ENCODE measurements around the gene DDAH1.

DNA sequence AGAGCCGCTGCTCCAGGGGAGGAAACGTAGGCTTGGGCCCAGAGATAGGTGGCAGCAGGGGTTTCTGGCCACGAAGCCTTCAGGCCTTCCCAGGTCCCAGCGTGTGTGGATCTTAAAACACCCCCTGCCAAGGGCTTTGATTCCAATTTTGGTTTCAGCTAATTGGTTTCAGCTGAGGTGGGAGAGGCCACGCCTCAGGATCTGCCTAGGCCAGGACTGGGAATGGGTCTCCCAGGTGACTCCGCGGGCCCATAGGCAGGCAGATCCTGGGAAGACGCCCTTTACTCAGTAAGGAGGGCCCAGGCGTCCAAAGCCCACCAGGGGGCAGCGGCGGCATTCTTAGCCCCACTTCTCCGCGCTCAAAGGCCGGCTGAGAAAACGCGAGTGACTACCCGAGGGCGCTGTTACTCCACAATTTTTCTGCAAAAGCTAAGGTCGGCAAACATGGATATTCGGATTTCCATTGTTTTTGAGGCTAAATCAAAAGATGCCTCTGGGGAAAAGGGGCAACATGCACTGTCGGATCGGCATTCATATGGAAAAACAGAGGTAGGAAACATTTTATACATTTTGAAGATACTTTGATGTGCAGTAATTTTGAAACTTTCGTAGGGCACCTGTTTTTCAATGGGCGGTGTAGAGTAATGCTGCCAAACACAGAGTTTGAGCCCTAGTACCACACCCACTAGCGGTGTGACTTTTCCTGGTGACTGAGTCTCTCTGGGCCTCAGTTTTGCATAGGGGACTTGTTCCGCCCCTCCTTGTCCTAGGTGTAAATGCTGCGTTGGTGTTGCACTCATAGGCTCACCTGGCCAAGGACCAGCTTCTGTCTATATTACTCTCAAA is 156.7 kb downstream of the DDAH1 start:
- TF ChIP-seq, protein P1, sequence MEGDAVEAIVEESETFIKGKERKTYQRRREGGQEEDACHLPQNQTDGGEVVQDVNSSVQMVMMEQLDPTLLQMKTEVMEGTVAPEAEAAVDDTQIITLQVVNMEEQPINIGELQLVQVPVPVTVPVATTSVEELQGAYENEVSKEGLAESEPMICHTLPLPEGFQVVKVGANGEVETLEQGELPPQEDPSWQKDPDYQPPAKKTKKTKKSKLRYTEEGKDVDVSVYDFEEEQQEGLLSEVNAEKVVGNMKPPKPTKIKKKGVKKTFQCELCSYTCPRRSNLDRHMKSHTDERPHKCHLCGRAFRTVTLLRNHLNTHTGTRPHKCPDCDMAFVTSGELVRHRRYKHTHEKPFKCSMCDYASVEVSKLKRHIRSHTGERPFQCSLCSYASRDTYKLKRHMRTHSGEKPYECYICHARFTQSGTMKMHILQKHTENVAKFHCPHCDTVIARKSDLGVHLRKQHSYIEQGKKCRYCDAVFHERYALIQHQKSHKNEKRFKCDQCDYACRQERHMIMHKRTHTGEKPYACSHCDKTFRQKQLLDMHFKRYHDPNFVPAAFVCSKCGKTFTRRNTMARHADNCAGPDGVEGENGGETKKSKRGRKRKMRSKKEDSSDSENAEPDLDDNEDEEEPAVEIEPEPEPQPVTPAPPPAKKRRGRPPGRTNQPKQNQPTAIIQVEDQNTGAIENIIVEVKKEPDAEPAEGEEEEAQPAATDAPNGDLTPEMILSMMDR (IDR thresholded peaks at IDR 0.05) = peak; percentile 97 to 98 (median 98)
- TF ChIP-seq POLR2A (IDR thresholded peaks at IDR 0.05) = no peak
